TTC549 (cell line): ENCODE data around the gene KIF13A.
"Not testable (repeated sequence)": the region's sequence is repeated elsewhere in the genome, so short reads cannot be mapped to it uniquely, and the experiment has no call there.

Source experiments
- FAIRE-seq: peaks from 2 replicates; lab custom pipeline; 2012; peaks lifted over from hg19 to GRCh38; lab: Jason Lieb, UNC

The KIF13A gene

DNA sequence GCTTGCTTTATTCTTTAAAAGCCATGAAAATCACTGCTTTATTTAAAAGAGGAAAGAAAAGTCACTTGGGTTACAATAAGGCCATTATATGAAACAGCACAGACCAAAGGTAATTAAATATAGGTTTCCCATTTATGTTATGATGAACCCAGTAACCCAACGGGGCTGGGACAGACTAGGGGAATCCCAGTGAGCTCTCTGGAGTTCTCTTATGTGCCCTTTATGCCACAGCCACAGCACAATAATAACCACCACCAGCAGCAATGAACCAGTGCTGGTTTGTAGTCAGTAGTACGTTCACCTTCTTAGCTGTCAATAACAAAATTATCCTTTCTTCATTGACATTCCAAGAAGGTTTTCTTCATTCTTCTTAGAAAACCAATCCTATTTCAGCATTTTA is 87.4 kb downstream of the KIF13A start:
- no peak for FAIRE-seq

DNA sequence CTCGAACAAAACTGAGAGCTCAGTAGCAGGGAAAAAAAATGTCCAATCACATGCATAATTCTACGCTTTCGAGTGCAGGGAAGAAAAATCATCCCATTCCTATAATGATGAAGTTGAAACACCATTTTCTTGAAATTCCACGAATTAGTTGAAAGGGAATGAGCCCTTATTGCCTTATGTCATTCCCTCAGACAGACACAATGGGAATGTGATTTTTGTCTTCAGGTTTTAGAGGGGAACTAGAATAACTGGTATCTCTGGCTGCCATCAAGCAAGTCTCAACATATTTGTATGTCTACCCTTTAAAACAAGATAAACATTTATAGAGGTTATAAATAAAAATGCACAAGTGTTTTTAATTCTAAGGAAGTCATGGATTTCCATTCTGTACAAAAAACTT is 87.9 kb downstream of the KIF13A start:
- no peak for FAIRE-seq

DNA sequence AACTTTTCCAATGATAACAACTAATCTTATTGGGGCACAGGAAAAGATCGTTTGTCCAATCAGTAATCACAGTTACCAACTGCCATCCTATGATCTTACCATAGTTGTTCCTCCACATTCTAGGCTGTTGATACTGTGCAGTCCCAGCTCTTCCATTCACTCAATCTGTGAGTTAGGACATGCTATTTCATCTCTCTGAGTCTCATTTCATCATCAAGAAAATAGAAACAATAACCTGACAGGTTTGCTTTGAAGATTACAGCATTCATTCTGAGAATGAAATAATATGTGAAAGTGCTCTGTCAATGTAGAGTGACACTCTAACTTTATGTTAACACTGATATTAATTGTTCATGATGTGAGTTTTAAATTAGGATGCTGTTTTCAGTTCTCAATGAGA is 89.8 kb downstream of the KIF13A start:
- FAIRE-seq = no peak

DNA sequence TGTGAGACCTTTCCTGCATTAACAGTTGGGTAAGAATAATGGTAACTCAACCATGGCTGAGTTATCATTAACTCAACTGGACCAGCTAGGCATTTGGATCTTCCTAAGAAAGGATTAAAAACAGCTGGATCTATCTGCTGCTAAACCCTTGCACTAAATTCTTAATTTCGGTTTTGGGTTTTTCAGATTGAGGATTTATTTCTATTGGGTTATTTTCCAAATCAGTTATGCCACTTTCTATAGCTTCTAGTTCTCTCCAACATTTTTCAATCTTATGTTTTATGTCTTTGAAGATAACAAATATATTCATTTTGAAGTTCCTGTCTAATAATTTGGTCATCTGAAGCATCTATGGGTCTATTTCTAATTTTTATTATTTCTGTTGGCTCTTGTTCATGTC is 92.5 kb downstream of the KIF13A start:
- FAIRE-seq = no peak

DNA sequence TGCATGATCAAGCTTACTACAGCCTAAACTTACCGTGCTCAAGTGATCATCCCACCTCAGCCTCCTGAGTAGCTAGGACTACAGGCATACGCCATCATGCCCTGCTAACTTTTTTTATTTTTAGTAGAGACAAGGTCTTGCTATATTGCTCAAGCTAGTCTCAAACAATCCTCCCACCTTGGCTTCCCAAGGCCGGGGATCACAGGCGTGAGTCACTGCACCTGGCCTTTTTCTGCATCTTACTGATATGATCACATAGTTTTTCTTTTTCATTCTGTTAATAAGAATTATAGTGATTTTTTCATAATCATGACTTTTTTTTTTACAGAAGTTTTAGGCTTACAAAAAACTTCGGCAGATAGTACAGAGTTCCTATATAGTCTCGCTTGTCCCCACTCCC is 93.2 kb downstream of the KIF13A start:
- no peak for FAIRE-seq

DNA sequence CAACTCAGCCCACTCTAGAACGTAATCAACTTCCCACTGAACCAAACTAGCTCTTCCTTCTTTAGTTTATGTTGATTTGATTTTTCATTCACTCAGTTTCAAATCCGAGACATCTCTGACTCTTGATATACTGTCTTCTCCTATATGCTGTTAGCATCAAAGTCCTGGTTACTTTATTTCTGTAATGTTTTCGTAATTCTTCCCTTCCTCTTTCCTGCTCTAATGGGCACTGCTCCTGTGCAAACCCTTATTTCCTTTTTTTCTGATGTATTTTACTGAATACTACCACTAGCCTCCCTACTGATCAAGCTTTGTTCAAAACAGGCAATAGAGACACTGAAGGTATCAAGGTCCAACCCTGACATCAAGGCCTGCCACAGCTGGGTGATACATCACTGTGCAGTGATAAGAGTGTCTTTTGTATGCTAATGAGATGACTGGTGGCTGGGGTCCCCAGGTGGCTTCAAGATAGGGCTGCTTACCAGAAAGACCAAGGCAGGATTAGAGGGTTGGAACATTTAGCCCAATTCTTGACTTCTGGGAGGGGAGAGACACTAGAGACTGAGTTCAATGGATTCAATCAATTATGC is 95.2 kb downstream of the KIF13A start:
- FAIRE-seq = no peak

DNA sequence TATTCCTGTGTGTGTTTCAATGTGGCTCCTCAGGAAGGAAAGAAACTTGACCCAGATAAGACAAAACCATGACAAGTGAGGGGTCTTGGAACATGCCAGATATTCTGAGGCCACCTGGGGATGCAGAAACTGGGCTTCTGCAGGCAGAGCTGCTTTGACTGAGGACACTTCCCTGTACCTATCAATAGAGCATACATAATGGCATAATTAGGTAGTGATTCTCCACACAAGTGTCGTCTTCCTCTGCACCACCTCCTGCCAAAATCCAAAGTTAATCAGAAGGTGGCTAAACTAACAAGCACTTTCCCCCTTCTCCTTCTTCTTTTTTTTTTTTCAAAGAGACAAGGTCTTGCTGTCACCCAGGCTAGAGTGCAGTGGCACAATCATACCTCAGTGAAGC is 97.1 kb downstream of the KIF13A start:
- no peak for FAIRE-seq

DNA sequence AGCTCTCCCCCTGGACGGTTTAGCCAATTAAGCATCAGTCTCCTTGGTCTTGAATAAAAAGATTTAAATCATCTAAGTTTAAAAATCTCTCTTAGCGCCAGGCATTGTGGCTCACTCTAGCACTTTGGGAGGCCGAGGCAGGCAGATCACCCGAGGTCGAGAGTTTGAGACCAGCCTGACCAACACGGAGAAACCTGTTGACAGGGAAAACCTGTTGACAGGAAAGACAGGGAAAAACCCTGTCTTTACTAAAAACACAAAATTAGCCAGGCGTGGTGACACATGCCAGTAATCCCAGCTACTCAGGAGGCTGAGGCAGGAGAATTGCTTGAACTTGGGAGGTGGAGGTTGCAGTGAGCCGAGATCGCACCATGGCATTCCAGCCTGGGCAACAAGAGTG is 97.7 kb downstream of the KIF13A start:
- FAIRE-seq = not testable (repeated sequence)

DNA sequence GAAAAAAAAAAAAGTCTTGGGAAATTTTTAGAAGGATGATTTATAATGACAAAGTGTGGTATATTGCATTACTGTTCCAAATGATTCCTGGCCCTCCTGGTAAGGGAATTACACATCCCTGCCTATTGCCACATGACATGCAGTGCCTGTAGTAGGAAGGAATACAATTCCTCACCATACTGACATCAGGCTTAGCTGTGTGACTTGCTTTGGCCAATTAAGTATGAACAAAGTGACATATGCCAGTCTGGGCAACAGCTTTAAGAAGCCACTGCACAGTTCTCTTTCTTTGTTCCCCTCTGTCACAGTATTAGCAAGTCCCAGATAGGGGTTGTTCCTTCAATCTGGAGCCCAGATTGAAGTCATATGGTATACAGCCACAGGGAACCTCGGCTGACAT is 100.5 kb downstream of the KIF13A start:
- no peak for FAIRE-seq

DNA sequence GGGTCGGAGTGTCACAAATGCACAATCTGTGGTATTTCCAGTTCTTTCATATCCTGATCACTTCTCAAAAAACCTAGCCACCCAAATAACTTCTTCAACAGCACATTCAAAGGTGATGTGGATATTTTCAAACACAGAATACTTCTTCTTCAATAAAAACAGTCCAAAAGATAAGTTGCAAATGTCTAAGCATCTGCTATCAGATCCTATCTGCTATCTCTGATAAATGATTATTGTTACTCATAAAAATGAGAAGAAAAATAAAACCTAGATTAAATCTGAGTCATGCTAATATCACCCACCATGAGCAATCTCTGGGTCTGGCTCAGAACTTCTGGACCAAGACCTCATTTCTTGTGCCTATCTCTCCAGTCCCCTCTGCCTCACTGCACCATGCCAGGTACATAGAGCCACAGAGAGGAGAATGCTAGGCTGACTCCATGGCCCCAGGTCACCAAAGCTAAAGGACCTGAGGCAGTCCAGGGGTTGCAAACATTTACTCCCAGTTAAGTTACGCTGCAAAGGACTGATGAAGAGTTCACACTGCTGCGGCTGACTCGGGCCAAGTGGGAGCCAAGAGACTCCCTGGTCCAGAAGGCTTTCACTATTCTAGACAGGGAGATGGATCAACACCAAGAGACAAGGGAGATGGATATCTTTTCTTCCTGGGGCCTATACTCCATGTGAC is 101.4 kb downstream of the KIF13A start:
- FAIRE-seq = no peak

DNA sequence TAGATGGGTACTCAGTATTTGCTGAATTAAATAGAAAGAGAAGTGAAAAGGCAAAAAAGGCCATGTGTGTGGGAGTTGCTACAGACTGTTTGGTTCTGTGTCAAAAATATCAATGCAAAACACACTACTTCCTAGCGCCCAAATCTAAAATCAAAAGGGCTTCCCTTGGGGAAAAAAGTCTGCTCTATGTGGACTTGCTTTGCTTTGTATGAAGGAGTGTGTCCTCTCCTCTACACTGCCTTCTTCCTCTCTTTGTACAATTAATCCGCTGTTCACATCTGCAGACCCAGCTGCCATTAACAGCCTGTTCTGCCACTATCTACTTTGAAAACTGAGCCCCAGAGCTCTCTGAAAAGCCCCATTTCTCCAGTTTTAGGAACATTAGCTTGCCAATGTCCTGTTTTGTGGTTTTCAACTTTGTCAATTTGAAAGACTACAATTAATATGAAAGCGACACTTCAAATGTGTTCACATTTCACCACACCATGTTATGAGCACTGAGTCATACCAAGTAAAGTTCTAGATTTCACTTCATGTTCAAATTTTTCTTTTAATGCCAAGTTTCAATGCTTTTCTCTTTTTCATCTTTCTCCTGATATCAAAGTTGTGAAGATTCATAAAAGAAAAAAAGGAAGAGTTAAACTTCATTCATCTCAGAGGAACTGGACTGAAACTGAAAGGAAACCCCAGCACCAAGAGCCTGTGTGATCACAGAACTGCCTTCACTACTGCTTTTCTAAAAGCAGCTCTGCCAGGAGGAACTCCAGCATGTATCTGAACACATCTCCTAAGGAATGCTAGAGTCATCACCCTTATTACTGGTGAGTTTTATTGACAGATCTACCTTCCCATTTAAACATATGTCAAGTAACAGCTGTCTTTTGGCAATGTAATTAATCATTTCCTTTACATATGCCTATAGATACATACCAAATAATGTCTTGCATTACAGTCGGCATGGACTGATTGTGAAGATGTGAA is 102.6 kb downstream of the KIF13A start:
- FAIRE-seq = no peak

DNA sequence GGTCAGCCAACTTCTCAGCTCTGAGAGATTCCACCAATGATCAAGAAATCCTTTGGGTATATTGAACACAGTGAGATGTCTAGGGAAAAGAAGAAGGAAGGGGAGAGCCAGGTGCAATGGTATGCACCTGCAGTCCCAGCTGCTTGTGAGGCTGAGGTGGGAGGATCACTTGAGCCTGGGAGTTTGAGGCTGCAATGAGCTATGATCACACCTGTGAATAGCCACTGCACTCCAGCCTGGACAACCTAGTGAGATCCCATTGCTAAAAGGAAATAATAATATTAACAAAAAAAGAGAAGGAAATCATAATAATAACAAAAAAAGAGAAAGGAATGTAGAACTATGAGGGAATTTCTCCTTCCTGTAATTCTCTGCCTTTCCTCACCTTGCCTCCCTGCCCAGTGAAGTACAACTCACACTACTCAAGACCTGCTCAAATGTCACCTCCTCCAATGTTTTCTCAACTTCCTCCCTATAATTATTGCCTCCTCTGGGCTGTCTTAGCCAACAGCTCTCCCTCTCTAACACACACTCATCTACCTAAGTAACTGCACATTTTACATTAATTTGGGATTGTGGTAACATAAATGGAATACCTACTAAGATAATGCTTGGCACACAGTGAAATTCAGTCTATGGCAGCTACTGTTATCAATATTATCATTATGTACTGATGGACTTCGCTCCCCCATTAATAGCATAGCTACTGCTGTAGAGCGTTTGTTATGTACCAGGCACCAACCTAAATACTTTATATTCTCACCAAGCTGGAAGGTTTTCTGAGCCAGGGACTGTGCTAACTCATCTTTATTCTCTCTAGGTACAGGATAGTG is 103.6 kb downstream of the KIF13A start:
- no peak for FAIRE-seq

DNA sequence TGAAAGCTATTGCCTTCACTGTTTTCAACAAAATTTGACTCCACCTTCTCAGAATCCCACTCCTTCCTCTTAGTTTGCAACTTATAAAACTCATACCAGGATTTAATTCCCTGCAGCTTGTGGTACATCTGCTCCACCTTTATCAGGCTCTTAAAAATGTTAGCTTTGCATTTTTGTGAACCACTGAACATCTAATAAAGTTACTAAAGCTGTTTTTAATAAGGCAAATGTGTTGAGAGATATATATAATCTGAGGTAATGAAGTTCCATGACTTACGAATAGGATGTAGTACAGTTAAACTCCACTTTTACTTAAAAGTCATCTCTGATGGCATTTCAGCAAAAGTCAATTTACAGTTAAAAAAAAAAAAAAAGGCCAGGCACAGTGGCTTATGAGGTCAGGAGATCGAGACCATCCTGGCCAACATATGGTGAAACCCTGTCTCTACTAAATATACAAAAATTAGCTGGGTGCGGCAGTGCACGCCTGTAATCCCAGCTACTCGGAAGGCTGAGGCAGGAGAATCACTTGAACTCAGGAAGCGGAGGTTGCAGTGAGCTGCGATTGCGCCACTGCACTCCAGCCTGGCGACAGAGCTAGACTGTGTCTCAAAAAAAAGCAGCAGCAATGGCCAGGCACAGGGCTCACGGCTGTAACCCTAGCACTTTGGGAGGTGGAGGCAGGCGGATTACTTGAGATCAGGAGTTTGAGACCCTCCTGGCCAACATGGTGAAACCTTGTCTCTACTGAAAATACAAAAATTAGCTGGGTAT is 106.2 kb downstream of the KIF13A start:
- FAIRE-seq = no peak

DNA sequence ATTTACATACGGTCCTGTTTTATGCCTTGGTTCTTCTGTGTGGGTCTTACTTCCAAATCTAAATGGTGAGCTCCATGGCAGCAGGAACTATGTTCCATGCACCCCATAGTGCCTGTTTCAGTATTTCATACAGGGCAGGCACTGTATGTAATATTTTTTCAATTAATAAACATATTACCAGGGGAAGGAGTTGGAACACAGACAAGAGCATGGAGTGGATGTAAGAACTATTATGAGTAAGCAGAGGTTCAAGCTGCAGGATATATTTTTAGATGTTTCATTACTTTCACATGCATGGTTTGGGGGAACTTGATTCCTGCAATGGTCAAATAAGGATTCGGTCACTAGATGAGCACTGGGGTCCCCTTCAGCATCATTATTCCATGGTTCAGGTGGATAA is 108.3 kb downstream of the KIF13A start:
- FAIRE-seq = no peak

DNA sequence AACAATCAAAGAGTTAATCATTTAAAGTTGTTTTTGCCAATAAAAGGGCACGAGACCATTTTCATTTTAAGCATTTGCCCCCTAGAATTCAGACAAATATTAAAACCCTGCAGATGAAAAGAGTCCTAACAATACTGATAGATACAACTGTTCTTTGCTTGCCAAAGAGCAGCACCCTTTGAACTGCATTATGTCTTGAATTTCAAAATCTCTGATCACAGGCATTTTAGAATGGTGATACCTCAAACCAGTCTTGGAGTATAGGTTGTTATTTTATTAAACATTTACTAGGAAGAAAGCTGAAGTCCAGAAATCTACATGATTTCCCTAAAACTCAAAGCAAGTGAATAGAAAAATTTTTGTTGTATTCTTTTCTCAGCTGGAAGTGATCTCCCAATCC is 108.7 kb downstream of the KIF13A start:
- no peak for FAIRE-seq

DNA sequence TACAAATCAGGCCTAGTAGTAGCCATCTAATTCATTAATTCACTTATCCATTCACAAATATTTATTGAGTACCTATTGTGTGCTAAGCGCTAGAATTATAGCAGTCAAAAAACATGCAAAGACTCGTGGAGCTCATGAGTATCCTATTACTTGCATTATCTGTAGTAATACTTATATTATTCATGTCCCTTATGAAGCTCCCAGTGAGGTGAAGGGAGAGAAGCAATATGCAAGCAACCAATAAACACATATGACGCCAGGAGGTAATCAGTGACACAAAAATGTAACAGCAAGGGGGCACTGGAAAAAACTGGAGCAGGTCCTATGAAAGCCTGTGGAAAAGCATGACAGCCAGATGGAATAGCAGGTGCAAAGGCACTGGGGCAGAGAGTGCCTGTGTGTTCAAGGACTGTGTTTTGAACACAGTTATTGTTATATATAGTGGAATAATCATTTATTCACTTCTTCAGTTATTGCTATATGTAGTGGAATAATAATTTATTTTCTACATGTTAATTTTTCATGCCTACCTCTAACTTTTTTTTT is 109.5 kb downstream of the KIF13A start:
- no peak for FAIRE-seq

DNA sequence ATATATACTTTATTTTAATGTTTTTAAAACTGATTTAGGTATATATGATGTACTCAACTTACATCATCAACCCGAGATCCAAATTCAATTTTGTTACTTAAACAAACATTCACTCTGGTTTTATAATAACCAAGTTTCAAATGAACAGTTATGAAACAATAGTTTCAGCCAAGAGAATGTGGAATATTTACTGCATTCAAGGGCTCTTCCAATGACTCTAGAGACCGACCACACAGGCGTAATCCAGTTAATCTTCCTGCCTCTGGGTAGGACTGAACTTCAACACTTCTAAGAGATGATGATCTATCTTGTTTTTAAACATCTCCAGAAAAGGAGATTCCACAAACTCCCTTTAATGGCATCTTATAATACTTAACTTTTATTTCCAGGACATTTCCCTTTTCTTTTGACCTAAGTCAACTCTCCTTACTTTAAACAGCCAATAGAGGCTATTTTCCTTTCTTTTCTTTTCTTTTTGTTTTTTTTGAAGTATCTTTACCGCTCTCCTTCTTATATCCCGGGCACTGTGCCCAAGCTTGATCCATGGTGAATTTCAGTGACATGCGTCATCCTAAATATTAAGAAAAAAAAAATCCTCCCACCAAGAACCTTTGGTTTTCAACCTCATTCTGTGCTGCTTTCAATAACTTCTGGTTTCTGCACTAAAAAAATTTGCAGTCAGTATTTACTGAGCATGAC is 110.1 kb downstream of the KIF13A start:
- no peak for FAIRE-seq

DNA sequence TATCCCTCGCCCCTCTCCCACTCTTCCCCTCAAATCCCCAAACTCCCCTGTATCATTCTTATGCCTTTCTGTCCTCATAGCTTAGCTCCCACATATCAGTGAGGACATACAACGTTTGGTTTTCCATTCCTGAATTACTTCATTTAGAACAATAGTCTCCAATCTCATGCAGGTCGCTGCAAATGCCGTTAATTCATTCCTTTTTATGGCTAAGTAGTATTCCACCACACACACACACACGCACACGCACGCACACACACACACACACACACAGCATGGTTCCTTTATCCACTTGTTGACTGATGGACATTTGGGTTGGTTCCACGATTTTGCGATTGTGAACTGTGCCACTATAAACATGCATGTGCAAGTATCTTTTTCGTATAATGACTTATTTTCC is 112.7 kb downstream of the KIF13A start:
- FAIRE-seq = no peak

DNA sequence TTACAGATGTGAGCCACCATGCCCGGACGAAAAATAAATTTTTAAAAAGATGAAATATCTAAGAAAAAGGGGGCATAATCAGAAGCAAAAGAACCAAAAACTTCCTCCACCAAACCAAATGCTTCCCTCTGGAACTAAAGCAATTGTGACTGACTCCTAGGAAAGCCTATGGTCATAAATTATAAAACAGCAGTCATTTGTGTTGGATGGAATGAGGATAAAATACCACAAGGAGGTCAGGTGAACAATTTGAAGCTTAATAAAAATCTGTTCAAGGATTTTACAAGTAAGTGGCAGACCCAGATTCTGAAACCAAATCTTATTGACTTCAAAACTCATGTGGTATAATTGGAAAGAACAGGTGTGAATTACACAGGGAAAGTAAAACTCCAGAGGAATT is 114.5 kb downstream of the KIF13A start:
- no peak for FAIRE-seq

DNA sequence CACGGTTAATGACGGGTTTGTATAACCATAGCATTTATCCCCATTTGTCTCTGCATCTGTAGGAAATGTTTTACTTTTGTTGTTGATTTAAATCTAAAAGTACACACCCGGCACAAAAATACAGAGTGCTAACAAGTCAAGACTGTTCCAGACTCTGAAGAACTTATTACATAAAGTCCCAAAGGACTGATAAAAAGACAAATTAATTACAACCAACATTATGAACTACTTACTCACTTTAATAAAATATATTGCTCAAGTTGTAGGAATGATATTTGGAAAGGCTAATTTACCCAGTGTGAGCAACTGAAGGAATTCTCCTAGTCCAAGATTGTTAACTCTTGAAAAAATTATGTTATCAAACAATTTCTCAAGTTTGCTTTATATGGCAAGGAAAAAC is 115.6 kb downstream of the KIF13A start:
- no peak for FAIRE-seq

DNA sequence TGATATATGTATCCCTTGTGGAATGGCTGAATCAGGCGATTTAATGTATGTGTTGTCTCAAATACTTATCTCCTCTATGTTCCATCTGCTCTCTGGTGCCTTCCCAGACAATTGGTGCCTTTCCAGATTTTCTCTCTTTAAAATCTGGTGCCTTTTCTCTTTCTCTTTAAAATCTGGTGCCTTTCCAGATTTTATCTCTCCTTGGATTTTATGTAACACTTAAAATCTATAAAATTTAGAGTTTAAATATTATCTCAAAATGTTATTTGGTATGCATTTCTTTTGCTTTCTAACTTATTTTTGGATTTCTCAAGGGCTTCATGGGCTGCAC is 116.3 kb downstream of the KIF13A start:
- FAIRE-seq = no peak
